Glomerular visceral epithelial cell (primary cell): ENCODE measurements around the gene CRP.
"Not testable (repeated sequence)": the region's sequence is repeated elsewhere in the genome, so short reads cannot be mapped to it uniquely, and the experiment has no call there.

ENCODE experiments used
- DNase-seq: peaks from one replicate; pipeline ENCODE4 v3.0.0-alpha.2; 2016; ENCODE audit errors: extremely low spot score

CRP gene

GRCh38 chr1:159699653-159700052 is 14.7 kb downstream of the CRP start:
- DNase-seq: no peak

GRCh38 chr1:159699246-159699645 is 15.1 kb downstream of the CRP start:
- DNase-seq: no peak

GRCh38 chr1:159687511-159687910 is 26.9 kb downstream of the CRP start:
- DNase-seq: no peak

GRCh38 chr1:159686599-159687299 is 27.6 kb downstream of the CRP start:
- DNase-seq: no peak

- DNase-seq: no peak
These were observed 35.5 kb downstream of the CRP start for GRCh38 chr1:159678939-159679338.

- DNase-seq: no peak
These were observed 39.3 kb downstream of the CRP start for GRCh38 chr1:159675046-159675445.

- DNase-seq: not testable (repeated sequence)
These were observed 42.0 kb downstream of the CRP start for GRCh38 chr1:159672390-159672789.

GRCh38 chr1:159669338-159669737 is 45.1 kb downstream of the CRP start:
- DNase-seq: no peak

GRCh38 chr1:159668739-159669138 is 45.6 kb downstream of the CRP start:
- DNase-seq: no peak

GRCh38 chr1:159664247-159664646 is 50.1 kb downstream of the CRP start:
- no peak for DNase-seq

- no peak for DNase-seq
These were observed 50.8 kb downstream of the CRP start for GRCh38 chr1:159663552-159663951.
